GM21526 (cell line): ENCODE data around the gene PDCD1.

ENCODE experiments used
- ATAC-seq: cut with Tn5 transposase; IDR thresholded peaks from one replicate; pipeline ENCODE4 v1.9.1; 2021; ENCODE audit warnings: moderate library complexity; ENCODE audit not compliant: unreplicated experiment, low FRiP score

PDCD1 gene

GRCh38 chr2:241895712-241896641 lies 37.3 kb upstream of the PDCD1 start:
- ATAC-seq = no peak

GRCh38 chr2:241895427-241895711 lies 36.7 kb upstream of the PDCD1 start:
- ATAC-seq = no peak

DNA sequence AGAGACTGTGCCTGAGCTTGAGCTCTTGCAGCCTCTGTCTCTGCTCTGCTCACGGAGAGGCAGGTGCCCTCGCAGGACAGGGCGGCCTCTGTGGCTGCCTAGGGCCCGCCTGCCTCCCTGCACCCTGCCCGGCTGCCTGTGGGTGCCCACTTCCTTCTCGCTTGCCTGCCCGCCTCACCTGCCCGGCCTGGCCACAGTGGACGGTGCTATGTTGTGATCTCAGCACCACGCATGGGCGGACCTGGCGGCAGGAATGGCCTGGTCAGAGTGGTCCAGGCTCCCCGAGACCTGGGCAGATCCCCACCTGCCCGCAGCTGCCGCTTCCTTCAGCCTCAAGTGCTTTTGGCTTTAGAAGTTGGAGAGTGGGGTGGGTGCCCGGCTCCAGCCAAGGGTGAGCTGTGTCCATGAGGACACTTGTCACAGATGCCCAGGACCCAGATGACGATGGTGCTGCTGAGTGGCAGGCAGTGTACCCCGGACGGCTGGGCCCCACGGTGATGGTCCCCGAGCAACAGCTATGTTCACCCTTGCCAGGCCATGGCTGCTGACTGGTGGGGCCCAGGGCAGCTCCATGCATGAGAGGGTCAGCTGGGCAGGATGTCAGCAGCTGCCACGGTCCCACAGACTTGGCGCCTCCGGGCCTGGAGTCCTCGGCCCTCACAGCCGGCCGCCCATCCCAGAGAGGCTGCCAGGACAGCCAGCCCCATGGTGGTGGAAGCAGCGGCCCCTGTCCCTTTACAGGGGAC lies 36.2 kb upstream of the PDCD1 start:
- no peak for ATAC-seq

DNA sequence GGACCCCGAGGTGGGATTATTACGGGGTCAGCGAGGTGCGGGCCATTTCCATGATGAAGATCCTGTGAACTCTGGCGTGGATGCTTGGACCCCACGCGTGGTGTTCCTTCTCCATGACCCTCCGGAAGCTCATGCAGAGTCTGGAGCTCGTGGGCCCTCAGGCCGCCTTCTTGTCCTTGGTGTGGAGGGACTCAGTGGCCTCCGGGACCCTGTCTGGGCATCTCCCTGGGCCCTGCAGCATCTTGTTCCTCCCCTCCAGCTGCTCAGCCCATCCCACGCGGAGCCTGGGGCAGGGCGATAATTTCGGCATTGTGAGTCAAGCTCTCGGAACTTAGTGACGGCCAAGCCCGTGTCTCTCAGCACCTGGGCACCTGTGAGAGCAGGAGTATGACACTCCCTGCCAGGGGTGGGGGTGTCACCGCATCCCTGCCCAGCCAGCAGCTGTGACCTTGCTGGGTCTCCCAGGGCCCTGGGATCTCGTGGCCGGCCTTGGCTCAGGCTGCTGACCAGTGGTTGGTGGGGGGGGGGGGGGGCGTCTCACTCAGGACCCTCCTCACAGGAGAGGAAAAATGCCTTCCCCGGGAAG lies 35.5 kb upstream of the PDCD1 start:
- ATAC-seq = no peak

DNA sequence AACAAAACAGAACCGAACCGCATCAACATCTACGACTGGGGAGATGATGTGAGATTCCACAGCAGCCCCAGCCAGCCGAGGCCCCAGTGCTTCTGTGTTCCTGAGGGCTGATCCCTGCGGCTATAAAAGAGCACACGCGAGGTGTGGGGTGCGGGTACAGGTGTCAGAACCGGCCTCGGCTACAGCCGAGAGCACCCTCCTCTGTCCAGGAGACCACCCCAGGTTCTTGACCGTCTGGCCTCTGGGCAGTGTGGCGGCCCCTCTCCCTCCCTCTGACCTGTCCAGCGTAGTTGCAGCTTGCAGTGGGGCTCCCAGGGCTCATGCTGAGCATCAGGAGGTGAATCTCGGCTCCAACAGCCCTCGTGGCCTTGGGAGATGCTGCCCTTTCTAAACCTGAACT lies 34.6 kb upstream of the PDCD1 start:
- no peak for ATAC-seq

DNA sequence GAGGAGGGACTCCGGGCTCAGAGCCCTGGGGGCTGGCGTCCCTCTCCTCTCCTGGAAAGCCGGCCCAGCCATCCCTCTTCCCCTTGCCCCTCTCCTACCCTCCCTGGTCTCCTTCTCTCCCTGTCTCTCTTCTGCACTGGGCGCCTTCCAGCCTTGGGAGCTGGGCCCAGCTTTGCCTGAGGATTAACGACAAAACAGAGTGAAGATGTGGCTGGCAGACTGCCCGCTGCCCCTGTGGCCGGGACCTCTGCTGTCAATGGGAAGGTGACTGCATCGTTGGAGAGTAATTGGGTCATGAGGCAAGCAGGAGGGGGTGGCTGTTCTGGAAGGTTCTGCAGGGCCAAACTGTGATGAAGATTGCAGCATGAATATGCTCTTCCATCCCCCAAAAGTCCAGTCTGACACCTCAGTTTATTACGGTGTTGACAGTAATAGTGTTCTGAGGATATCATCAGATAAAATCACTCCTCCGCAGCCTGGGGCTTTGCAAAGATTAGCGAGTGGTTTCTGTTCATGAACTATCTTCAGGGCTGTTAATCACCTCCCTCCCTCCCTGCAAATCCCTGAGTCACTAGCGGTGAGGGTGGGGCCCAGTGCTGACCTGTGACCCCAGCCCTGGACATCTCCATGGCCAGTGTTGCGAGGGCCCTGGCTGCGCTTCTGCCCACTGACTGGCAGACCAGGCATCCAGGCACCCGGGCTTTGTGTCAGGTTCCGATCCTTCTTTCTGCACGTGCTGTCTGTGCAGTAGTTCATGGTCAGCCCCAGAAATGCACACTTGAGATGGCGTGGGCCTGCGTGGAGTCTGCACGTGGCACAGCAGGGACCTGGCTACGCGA lies 33.8 kb upstream of the PDCD1 start:
- ATAC-seq = no peak

DNA sequence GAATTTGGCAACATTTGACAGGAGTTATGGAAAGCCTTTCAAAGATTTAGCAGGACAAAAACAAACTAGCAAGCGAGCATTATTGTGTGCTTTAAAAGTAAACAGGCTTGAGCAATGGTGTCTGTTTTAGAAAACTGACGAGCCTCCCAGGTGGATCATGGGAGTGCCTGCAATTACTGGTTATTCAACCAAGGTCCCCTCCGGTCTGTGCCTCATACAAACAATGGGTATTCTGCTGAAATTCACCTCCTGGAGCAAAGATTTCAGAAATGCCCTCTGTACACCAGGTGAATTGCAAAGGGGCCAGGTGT lies 33.2 kb upstream of the PDCD1 start:
- ATAC-seq = no peak

GRCh38 chr2:241891315-241891987 lies 32.8 kb upstream of the PDCD1 start:
- no peak for ATAC-seq

DNA sequence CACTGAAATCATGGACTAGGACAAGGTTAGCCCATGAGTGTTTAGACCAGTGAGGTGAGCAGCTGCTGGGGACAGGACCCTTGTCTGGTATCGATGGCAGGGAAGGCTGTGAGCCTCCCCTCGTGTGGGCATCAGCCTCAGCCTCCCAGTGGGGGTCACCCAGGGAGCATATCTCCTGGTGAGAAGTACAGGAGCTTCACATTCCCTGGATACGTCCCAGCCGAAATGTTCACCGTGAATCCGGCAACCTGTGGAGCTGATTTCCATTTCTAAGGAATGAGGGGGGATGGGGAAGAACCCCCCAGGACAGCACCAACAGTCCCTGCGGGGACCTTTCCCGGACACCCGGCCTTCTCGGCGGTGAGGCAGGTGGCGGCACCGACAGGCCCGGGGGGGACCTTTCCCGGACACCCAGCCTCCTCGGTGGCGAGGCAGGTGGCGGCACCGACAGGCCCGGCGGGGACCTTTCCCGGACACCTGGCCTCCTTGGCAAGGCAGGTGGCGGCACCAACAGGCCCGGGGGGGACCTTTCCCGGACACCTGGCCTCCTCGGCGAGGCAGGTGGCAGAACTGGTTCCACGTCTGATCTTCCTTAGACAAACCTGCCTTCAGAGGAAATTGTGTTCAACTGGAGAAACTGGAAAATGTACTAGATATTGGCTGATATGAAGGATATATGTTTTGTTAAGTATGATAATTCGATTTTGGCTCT lies 32.0 kb upstream of the PDCD1 start:
- no peak for ATAC-seq

GRCh38 chr2:241888641-241889040 lies 29.9 kb upstream of the PDCD1 start:
- no peak for ATAC-seq

DNA sequence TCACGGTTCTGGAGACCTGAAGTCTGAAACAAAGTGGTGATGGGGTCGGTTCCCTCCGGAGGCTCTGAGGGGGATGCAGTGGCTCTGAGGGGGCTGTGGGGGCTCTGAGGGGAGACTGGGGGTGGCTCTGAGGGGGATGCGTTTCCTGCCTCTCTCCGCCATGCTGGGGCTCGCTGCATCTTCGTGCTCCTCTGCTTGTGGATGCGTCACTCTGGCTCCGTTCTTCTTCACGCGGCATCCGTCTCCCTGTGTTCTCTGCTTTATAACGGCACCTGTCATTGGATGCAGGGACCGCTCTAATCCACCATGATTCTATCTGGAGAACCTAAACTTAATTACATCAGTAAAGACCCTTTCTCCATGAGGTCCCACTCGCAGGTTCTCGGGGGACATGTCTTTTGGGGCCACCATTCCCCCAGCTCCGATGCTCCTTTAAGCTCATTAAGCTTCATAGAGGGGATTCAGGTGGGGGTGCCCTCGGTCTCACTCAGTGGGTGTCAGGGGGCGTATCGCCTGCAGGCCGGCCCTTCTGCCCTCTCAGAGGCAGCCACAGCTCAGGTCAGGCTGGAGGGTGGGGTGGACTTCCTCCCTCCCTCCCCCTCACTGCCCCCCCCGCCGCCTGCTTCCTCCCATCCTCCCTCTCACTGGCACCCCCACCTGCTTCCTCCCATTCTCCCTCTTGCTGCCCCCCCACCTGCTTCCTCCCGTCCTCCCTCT lies 29.3 kb upstream of the PDCD1 start:
- ATAC-seq = no peak

GRCh38 chr2:241886840-241887447 lies 28.2 kb upstream of the PDCD1 start:
- ATAC-seq = no peak

- ATAC-seq = no peak
Observed at GRCh38 chr2:241885946-241886643, 27.4 kb upstream of the PDCD1 start.

DNA sequence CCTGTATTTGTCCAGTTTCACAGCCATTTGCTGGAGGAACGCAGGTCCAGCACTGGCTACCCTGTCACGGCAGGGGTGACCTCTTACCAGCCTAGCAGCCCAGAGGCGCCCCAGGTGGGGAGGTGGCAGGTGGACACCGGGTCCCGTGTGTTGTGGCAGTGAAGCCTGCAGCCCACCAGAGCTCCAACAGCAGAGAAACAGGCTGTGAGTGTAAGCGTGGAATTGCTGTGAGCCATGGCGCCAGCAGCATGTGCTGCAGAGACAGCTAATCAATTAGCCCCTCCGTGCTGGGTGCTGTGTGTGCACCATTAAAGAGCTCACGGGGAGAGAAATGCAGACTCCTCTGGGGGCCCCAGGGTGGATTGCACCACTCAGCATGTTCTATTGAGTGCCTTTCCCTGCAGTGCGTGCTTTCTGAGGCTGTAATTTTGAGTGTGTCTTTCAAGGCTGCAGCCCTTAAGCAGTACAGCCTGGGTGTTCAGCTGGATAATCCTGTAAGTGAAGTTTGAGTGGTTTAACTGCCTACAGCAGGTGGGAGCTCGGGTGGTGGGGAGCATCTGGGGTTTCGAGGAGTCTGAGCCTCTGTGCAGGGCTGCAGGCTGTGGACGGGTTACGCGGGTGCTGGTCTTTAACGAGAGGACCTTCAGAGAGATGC lies 26.7 kb upstream of the PDCD1 start:
- no peak for ATAC-seq

- ATAC-seq = no peak
Observed at GRCh38 chr2:241884951-241885290, 26.2 kb upstream of the PDCD1 start.

GRCh38 chr2:241882091-241882625 lies 23.5 kb upstream of the PDCD1 start:
- peak; percentile 63 for ATAC-seq

GRCh38 chr2:241880311-241881073 lies 21.8 kb upstream of the PDCD1 start:
- no peak for ATAC-seq
